GM23338 (cell line): ENCODE data around the gene CSTPP1. TPM values are rescaled to one million over a fixed set of nuclear protein-coding genes. Genes with fewer than 3 reads are reported as not detected.

ENCODE experiments used
- ATAC-seq: fragments of 200-7000 bp; cut with Tn5 transposase; 3 replicates; pipeline ENCODE4 v1.9.1; 2020
- DNase-seq: peaks from one replicate; pipeline ENCODE4 v3.0.0-alpha.2; 2015; ENCODE audit warnings: low spot score
- H2AFZ ChIP-seq: fragments of 200-600 bp; sonication (generic); 2 replicates; pipeline ENCODE4 v1.8.0; 2016; ENCODE audit warnings: antibody characterized with exemption, mild to moderate bottlenecking, moderate library complexity
- H3F3A ChIP-seq: fragments of 200-600 bp; sonication (generic); replicated peaks from 2 replicates; pipeline ENCODE4 v1.8.0; 2017; ENCODE audit warnings: antibody characterized with exemption, mixed run types, low read depth
- H3K27ac ChIP-seq: fragments of 200-600 bp; sonication (generic); 2 replicates; pipeline ENCODE4 v1.6.1; 2016; ENCODE audit warnings: low read depth
- H3K27me3 ChIP-seq: fragments of 200-600 bp; sonication (generic); 2 replicates; pipeline ENCODE4 v1.8.0; 2016; ENCODE audit warnings: mild to moderate bottlenecking, mixed run types, moderate library complexity; ENCODE audit not compliant: insufficient read depth
- H3K36me3 ChIP-seq: fragments of 200-600 bp; sonication (generic); 2 replicates; pipeline ENCODE4 v1.8.0; 2016; ENCODE audit warnings: mild to moderate bottlenecking; ENCODE audit not compliant: insufficient read depth
- H3K4me1 ChIP-seq: fragments of 200-600 bp; sonication (generic); 2 replicates; pipeline ENCODE4 v1.8.0; 2016; ENCODE audit warnings: mild to moderate bottlenecking, moderate library complexity; ENCODE audit not compliant: insufficient read depth
- H3K4me2 ChIP-seq: fragments of 200-600 bp; sonication (generic); 2 replicates; pipeline ENCODE4 v1.7.1; 2017; ENCODE audit warnings: mixed run types
- H3K4me3 ChIP-seq: fragments of 200-600 bp; sonication (generic); 2 replicates; pipeline ENCODE4 v1.6.1; 2016; ENCODE audit warnings: mixed run types
- H3K79me2 ChIP-seq: fragments of 200-600 bp; sonication (generic); replicated peaks from 2 replicates; pipeline ENCODE4 v1.8.0; 2017; ENCODE audit warnings: mild to moderate bottlenecking; ENCODE audit not compliant: insufficient read depth
- H3K9me2 ChIP-seq: fragments of 200-600 bp; sonication (generic); 2 replicates; pipeline ENCODE4 v1.8.0; 2017; ENCODE audit not compliant: insufficient read depth
- H4K20me1 ChIP-seq: fragments of 200-600 bp; sonication (generic); replicated peaks from 2 replicates; pipeline ENCODE4 v1.8.0; 2017; ENCODE audit warnings: mild to moderate bottlenecking; ENCODE audit not compliant: insufficient read depth
- H3K27ac Mint-ChIP-seq: 2 replicates; pipeline ENCODE4 v1.8.0; 2020; ENCODE audit warnings: inconsistent platforms, mild to moderate bottlenecking, moderate library complexity, mixed read lengths
- H3K27me3 Mint-ChIP-seq: 3 replicates; pipeline ENCODE4 v1.8.0; 2022; ENCODE audit warnings: low read depth, mild to moderate bottlenecking, moderate library complexity, mixed read lengths, inconsistent platforms; ENCODE audit not compliant: insufficient read depth, poor library complexity
- H3K36me3 Mint-ChIP-seq: 3 replicates; pipeline ENCODE4 v1.8.0; 2021; ENCODE audit warnings: low read depth, mild to moderate bottlenecking, inconsistent platforms, moderate library complexity, mixed read lengths
- H3K4me1 Mint-ChIP-seq: 3 replicates; pipeline ENCODE4 v1.8.0; 2020; ENCODE audit warnings: mild to moderate bottlenecking, inconsistent platforms, mixed read lengths
- H3K4me3 Mint-ChIP-seq: 3 replicates; pipeline ENCODE4 v1.8.0; 2021; ENCODE audit warnings: moderate library complexity, mild to moderate bottlenecking, inconsistent platforms, mixed read lengths
- H3K9me3 Mint-ChIP-seq: 3 replicates; pipeline ENCODE4 v1.8.0; 2020; ENCODE audit warnings: moderate library complexity, mild to moderate bottlenecking, inconsistent platforms, mixed read lengths
- CREB1 ChIP-seq: fragments of 250-450 bp; sonication (Bioruptor Pico); IDR thresholded peaks from 2 replicates; pipeline ENCODE4 v1.5.0; 2020; ENCODE audit warnings: low read depth, mild to moderate bottlenecking, moderate library complexity
- CTCF ChIP-seq, 2 experiments: fragments of 200-600 bp in 1 of 2; sonication (generic) in 1 of 2; conservative IDR thresholded peaks; 2 replicates each; pipeline versions ENCODE4 v1.5.1 to v1.6.1; 2016 to 2017; ENCODE audit warnings: antibody characterized with exemption in 2 of 2, low read depth in 2 of 2, mild to moderate bottlenecking in 2 of 2, moderate library complexity in 1 of 2
- ETS1 ChIP-seq: IDR thresholded peaks from 2 replicates; pipeline ENCODE4 v1.6.1; 2016; ENCODE audit warnings: antibody characterized with exemption
- EZH2 ChIP-seq: fragments of 200-600 bp; sonication (generic); IDR thresholded peaks from one replicate; pipeline ENCODE4 v1.8.0; 2017; ENCODE audit warnings: antibody characterized with exemption, mild to moderate bottlenecking, low read depth; ENCODE audit not compliant: unreplicated experiment
- EZH2phosphoT487 ChIP-seq: fragments of 200-600 bp; sonication (generic); IDR thresholded peaks from one replicate; pipeline ENCODE4 v1.8.1; 2018; ENCODE audit warnings: antibody characterized with exemption; ENCODE audit not compliant: unreplicated experiment
- JUNB ChIP-seq: IDR thresholded peaks from one replicate; pipeline ENCODE4 v1.6.1; 2016; ENCODE audit warnings: antibody characterized with exemption; ENCODE audit not compliant: unreplicated experiment
- NANOG ChIP-seq: IDR thresholded peaks from 2 replicates; pipeline ENCODE4 v1.6.1; 2016; ENCODE audit warnings: antibody characterized with exemption, borderline replicate concordance
- POLR2AphosphoS5 ChIP-seq: IDR thresholded peaks from 2 replicates; pipeline ENCODE4 v1.6.1; 2016; ENCODE audit warnings: antibody characterized with exemption, low read depth
- REST ChIP-seq: IDR thresholded peaks from one replicate; pipeline ENCODE4 v1.6.1; 2018; ENCODE audit warnings: antibody characterized with exemption; ENCODE audit not compliant: unreplicated experiment
- STAT1 ChIP-seq: IDR thresholded peaks from one replicate; pipeline ENCODE4 v1.6.1; 2016; ENCODE audit warnings: antibody characterized with exemption; ENCODE audit not compliant: unreplicated experiment
- ZNF114 ChIP-seq: fragments of 250-450 bp; sonication (Bioruptor Pico); IDR thresholded peaks from 2 replicates; pipeline ENCODE4 v1.5.0; 2020; ENCODE audit warnings: mild to moderate bottlenecking, moderate library complexity
- ZNF331 ChIP-seq: fragments of 250-450 bp; sonication (Bioruptor Pico); IDR thresholded peaks from 2 replicates; pipeline ENCODE4 v1.5.0; 2020; ENCODE audit warnings: low read depth, mild to moderate bottlenecking, moderate library complexity
- polyA plus RNA-seq: library from polyadenylated mRNA; unstranded; fragments of >200 nt; fragmentation: Nextera tagmentation; extraction: Ambion mirVana; gene quantifications from 2 replicates; pipeline ENCODE4 v1.2.1, GENCODE V29; 2016
- total RNA-seq: library from RNA; depleted of rRNA; stranded (reverse); fragments of >200 nt; shearing (Covaris generic); gene quantifications from 2 replicates; pipeline ENCODE4 v1.2.3, GENCODE V29; 2014

Gene CSTPP1
- total and polyA plus RNA-seq, 2 experiments from 2014 or later: 23.5 to 42.6 TPM

GRCh38 chr11:46900091-46900746 lies 36.3 kb upstream of the CSTPP1 start:
- Histone ChIP-seq H2AFZ (no peak overlapping the region), H3F3A (no peaks in the 10 kb centered on the region), H3K79me2 (peaks cover 6% of the 10 kb centered on the region; the same call in 1 of the 2 replicates), H3K9me2 (no peaks in the 10 kb centered on the region), H3K4me3 (no peak overlapping the region), H3K27ac (no peak overlapping the region), H3K36me3 (no peaks in the 10 kb centered on the region; the same call in 1 of the 2 replicates), H3K27me3 (no peaks in the 10 kb centered on the region), H3K4me2 (no peak overlapping the region), H4K20me1 (0 out of 2 replicates have a peak, but pooled peaks cover 3% of the 10 kb centered on the region), H3K4me1 (peaks cover 4% of the 10 kb centered on the region; the same call in 1 of the 2 replicates)
- Mint-ChIP-seq H3K4me3 (no peak overlapping the region), H3K27me3 (peaks cover 8% of the 10 kb centered on the region), H3K4me1 (peaks cover 17% of the 10 kb centered on the region), H3K27ac (no peak overlapping the region), H3K9me3 (peaks cover 7% of the 10 kb centered on the region; the same call in 1 of the 3 replicates), H3K36me3 (peaks cover 54% of the 10 kb centered on the region)
- no peak for ATAC-seq
- DNase-seq: no peak
- TF ChIP-seq POLR2AphosphoS5 (no peak), NANOG (no peak), ZNF114 (CRISPR knock-in tag) (no peak), REST (no peak), EZH2 (no peak), EZH2phosphoT487 (no peak), CTCF (conservative IDR thresholded peaks at IDR 0.05; ENCODE audit: low read depth in 2 of 2) (no peak), ZNF331 (CRISPR knock-in tag) (no peak)

GRCh38 chr11:46901156-46901555 lies 35.4 kb upstream of the CSTPP1 start:
- no peak overlapping the region for H3K4me2 ChIP-seq
- no peak overlapping the region for H3K4me3 Mint-ChIP-seq
- peaks cover 14% of the 10 kb centered on the region for H3K79me2 ChIP-seq
- no peak overlapping the region for H3K4me3 ChIP-seq
- no peak overlapping the region for H3K27ac Mint-ChIP-seq
- H3K36me3 Mint-ChIP-seq: peaks cover 53% of the 10 kb centered on the region
- H2AFZ ChIP-seq: no peak overlapping the region
- H3K9me3 Mint-ChIP-seq: peaks cover 7% of the 10 kb centered on the region; the same call in 1 of the 3 replicates
- ATAC-seq: no peak
- H3K27ac ChIP-seq: no peak overlapping the region
- H3K4me1 ChIP-seq: peaks cover 13% of the 10 kb centered on the region
- 0 out of 2 replicates have a peak, but pooled peaks cover 3% of the 10 kb centered on the region for H4K20me1 ChIP-seq
- no peaks in the 10 kb centered on the region for H3K9me2 ChIP-seq
- H3F3A ChIP-seq: peaks cover 2% of the 10 kb centered on the region; the same call in 1 of the 2 replicates
- DNase-seq: no peak
- no peaks in the 10 kb centered on the region for H3K27me3 ChIP-seq
- peaks cover 25% of the 10 kb centered on the region for H3K4me1 Mint-ChIP-seq
- peaks cover 11% of the 10 kb centered on the region for H3K27me3 Mint-ChIP-seq
- H3K36me3 ChIP-seq: no peaks in the 10 kb centered on the region; the same call in 1 of the 2 replicates
- TF ChIP-seq STAT1 (no peak), ETS1 (no peak), NANOG (no peak), JUNB (no peak), CTCF (conservative IDR thresholded peaks at IDR 0.05; ENCODE audit: low read depth in 2 of 2) (no peak), CREB1 (CRISPR knock-in tag) (no peak), EZH2phosphoT487 (no peak), POLR2AphosphoS5 (no peak), ZNF331 (CRISPR knock-in tag) (no peak), ZNF114 (CRISPR knock-in tag) (no peak)
